Trophoblast cell (in vitro differentiated cells and primary cell): ENCODE results near the gene SYTL2.
A peak's percentile ranks its signal among the peaks of the same experiment; 100 is the strongest.

Source experiments
- DNase-seq, 2 donors: peaks; one replicate each; pipeline ENCODE4 v3.0.0-alpha.2; 2016
- H2AFZ ChIP-seq: 2 replicates; pipeline ENCODE4 v1.6.1; 2013; ENCODE audit warnings: low read length, moderate library complexity, mild to moderate bottlenecking; ENCODE audit not compliant: insufficient read depth, poor library complexity
- H2AK5ac ChIP-seq: 2 replicates; pipeline ENCODE4 v1.6.1; 2013; ENCODE audit warnings: mild to moderate bottlenecking, low read length
- H2BK120ac ChIP-seq: 2 replicates; pipeline ENCODE4 v1.6.1; 2013; ENCODE audit warnings: low read length, mild to moderate bottlenecking, moderate library complexity; ENCODE audit not compliant: insufficient read depth, poor library complexity
- H2BK12ac ChIP-seq: 2 replicates; pipeline ENCODE4 v1.6.1; 2013; ENCODE audit warnings: mild to moderate bottlenecking, low read length, moderate library complexity
- H2BK5ac ChIP-seq: 2 replicates; pipeline ENCODE4 v1.6.1; 2013; ENCODE audit warnings: low read length, low read depth, moderate library complexity, mild to moderate bottlenecking; ENCODE audit not compliant: poor library complexity
- H3K14ac ChIP-seq: 2 replicates; pipeline ENCODE4 v1.6.1; 2013; ENCODE audit warnings: mild to moderate bottlenecking, low read length
- H3K18ac ChIP-seq: 2 replicates; pipeline ENCODE4 v1.6.1; 2013; ENCODE audit warnings: mild to moderate bottlenecking, low read length
- H3K23ac ChIP-seq: 2 replicates; pipeline ENCODE4 v1.6.1; 2013; ENCODE audit warnings: low read length
- H3K27ac ChIP-seq: 2 replicates; pipeline ENCODE4 v1.5.1; 2013; ENCODE audit warnings: low read depth, mild to moderate bottlenecking, inconsistent platforms, low read length, moderate library complexity
- H3K27me3 ChIP-seq: 2 replicates; pipeline ENCODE4 v1.6.1; 2013; ENCODE audit warnings: inconsistent platforms, mild to moderate bottlenecking, low read length, moderate library complexity; ENCODE audit not compliant: insufficient read depth
- H3K36me3 ChIP-seq, 2 experiments: 1 replicate in 1 of 2; 2 replicates in 1 of 2; pipeline ENCODE4 v1.6.1; 2013; ENCODE audit warnings: low read length in 2 of 2, mild to moderate bottlenecking in 2 of 2, moderate library complexity in 1 of 2; ENCODE audit not compliant: insufficient read depth in 2 of 2, control insufficient read depth in 1 of 2
- H3K4ac ChIP-seq: 2 replicates; pipeline ENCODE4 v1.6.1; 2013; ENCODE audit warnings: low read depth, mild to moderate bottlenecking, low read length, moderate library complexity
- H3K4me1 ChIP-seq, 2 experiments: 1 replicate in 1 of 2; 2 replicates in 1 of 2; pipeline ENCODE4 v1.6.1; 2013; ENCODE audit warnings: low read length in 2 of 2, mild to moderate bottlenecking in 2 of 2, moderate library complexity in 1 of 2; ENCODE audit not compliant: insufficient read depth in 2 of 2, control insufficient read depth in 1 of 2
- H3K4me2 ChIP-seq: 2 replicates; pipeline ENCODE4 v1.6.1; 2013; ENCODE audit warnings: inconsistent platforms, mild to moderate bottlenecking, low read length, moderate library complexity
- H3K4me3 ChIP-seq: 2 replicates; pipeline ENCODE4 v1.5.1; 2013; ENCODE audit warnings: mild to moderate bottlenecking, low read depth, low read length, inconsistent platforms
- H3K79me1 ChIP-seq: one replicate; pipeline ENCODE4 v1.6.1; 2013; ENCODE audit warnings: low read length
- H3K79me2 ChIP-seq: 2 replicates; pipeline ENCODE4 v1.6.1; 2013; ENCODE audit warnings: low read length, mild to moderate bottlenecking; ENCODE audit not compliant: control insufficient read depth, insufficient read depth, poor library complexity
- H3K9ac ChIP-seq: 2 replicates; pipeline ENCODE4 v1.6.1; 2013; ENCODE audit warnings: mild to moderate bottlenecking, low read length
- H3K9me3 ChIP-seq: 2 replicates; pipeline ENCODE4 v1.6.1; 2013; ENCODE audit warnings: low read depth, mild to moderate bottlenecking, control low read depth, inconsistent platforms, low read length; ENCODE audit not compliant: insufficient read depth
- H4K12ac ChIP-seq: 2 replicates; pipeline ENCODE4 v1.6.1; 2013; ENCODE audit warnings: low read depth, mild to moderate bottlenecking, low read length, moderate library complexity
- H4K8ac ChIP-seq: 2 replicates; pipeline ENCODE4 v1.6.1; 2013; ENCODE audit warnings: low read depth, mild to moderate bottlenecking, low read length, moderate library complexity
- H4K91ac ChIP-seq: one replicate; pipeline ENCODE4 v1.6.1; 2013; ENCODE audit warnings: low read depth, mild to moderate bottlenecking, low read length, moderate library complexity
- WGBS: extraction: QIAGEN DNeasy Blood & Tissue Kit; methylation state at CpG from one replicate; pipeline ENCODE4 v1.1.7; 2013; ENCODE audit warnings: missing lambda C conversion rate; ENCODE audit not compliant: insufficient read length, insufficient coverage; ENCODE audit errors: extremely low coverage; 5-methylcytosine and 5-hydroxymethylcytosine counted together

Gene SYTL2

DNA sequence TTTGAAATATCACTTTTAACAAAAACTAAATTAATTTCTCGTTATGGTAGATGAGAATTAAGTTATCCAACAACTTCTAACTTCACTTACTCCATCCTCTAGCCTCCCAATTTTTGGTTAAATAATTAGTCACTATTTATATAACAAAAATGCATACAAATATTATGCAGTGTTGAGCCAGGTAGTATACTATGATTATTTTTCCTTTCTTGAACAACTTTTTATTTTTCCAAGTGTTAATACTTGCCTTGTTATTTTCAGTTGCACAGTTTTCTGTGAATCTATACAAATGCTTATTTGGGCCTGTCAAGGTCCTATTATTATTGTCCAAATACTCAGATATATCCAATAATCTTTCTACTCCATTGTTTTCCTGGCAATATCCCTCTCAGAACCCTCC lies 24.3 kb upstream of the SYTL2 start:
- Histone ChIP-seq H3K9me3 (no peaks in the 10 kb centered on the region), H3K14ac (no peak overlapping the region), H3K4me1 (no peaks in the 10 kb centered on the region), H2BK120ac (no peak overlapping the region), H4K12ac (no peak overlapping the region), H3K18ac (no peak overlapping the region), H3K9ac (no peak overlapping the region), H3K27ac (no peak overlapping the region), H3K4me2 (no peak overlapping the region), H2AFZ (no peak overlapping the region), H3K4ac (no peak overlapping the region), H3K79me1 (no peaks in the 10 kb centered on the region), H3K27me3 (no peaks in the 10 kb centered on the region), H4K91ac (no peak overlapping the region), H3K79me2 (no peaks in the 10 kb centered on the region), H2AK5ac (no peak overlapping the region), H3K36me3 (no peaks in the 10 kb centered on the region), H4K8ac (no peak overlapping the region), H3K4me3 (no peak overlapping the region), H2BK5ac (no peak overlapping the region), H3K23ac (no peak overlapping the region), H2BK12ac (no peak overlapping the region)
- DNase-seq: no peak
- no CpG with 5 or more reads among the region's 1 CpG for WGBS

GRCh38 chr11:85831050-85831449 lies 20.1 kb upstream of the SYTL2 start:
- H3K27ac ChIP-seq: no peak overlapping the region
- no peak overlapping the region for H3K4me3 ChIP-seq
- H3K9ac ChIP-seq: no peak overlapping the region
- peaks cover 2% of the 10 kb centered on the region for H3K79me1 ChIP-seq
- H4K12ac ChIP-seq: no peak overlapping the region
- H3K4ac ChIP-seq: no peak overlapping the region
- no peak overlapping the region for H2BK12ac ChIP-seq
- H3K4me2 ChIP-seq: no peak overlapping the region
- no peak overlapping the region for H3K18ac ChIP-seq
- no peak overlapping the region for H2AK5ac ChIP-seq
- H2BK120ac ChIP-seq: no peak overlapping the region
- H4K91ac ChIP-seq: no peak overlapping the region
- H2BK5ac ChIP-seq: no peak overlapping the region
- H3K9me3 ChIP-seq: no peaks in the 10 kb centered on the region
- no peak overlapping the region for H3K23ac ChIP-seq
- no peak overlapping the region for H3K14ac ChIP-seq
- no peaks in the 10 kb centered on the region for H3K27me3 ChIP-seq
- no peaks in the 10 kb centered on the region for H3K79me2 ChIP-seq
- no peak overlapping the region for H4K8ac ChIP-seq
- peaks cover 11 to 13% of the 10 kb centered on the region in 2 experiments for H3K4me1 ChIP-seq
- no peak overlapping the region for H2AFZ ChIP-seq
- DNase-seq: no peak
- no peaks in the 10 kb centered on the region for H3K36me3 ChIP-seq

DNA sequence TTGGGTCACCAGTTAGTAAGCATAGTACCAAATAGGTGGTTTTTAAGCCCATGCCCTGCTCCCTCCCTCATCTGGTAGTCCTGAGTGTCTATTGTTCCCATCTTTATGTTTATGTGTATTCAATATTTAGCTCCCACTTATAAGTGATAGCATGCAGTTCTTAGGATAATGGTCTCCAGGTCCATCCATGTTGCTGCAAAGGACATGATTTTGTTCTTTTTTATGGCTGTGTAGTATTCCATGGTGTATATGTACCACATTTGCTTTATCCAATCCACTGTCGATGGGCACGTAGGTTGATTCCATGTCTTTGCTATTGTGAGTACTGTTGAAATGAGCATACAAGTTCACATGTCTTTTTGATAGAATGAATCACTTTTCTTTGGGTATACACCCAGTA lies 18.2 kb upstream of the SYTL2 start:
- no peak overlapping the region for H2AK5ac ChIP-seq
- H2BK5ac ChIP-seq: no peak overlapping the region
- no peaks in the 10 kb centered on the region for H3K9me3 ChIP-seq
- H3K79me2 ChIP-seq: no peaks in the 10 kb centered on the region
- no CpG with 5 or more reads among the region's 2 CpGs for WGBS
- H3K27me3 ChIP-seq: no peaks in the 10 kb centered on the region
- no peak overlapping the region for H3K23ac ChIP-seq
- no peak overlapping the region for H3K27ac ChIP-seq
- no peak overlapping the region for H4K12ac ChIP-seq
- no peak overlapping the region for H3K18ac ChIP-seq
- peaks cover 11 to 13% of the 10 kb centered on the region in 2 experiments for H3K4me1 ChIP-seq
- H4K8ac ChIP-seq: no peak overlapping the region
- no peak overlapping the region for H3K9ac ChIP-seq
- H3K14ac ChIP-seq: no peak overlapping the region
- no peak overlapping the region for H2BK120ac ChIP-seq
- H3K36me3 ChIP-seq: no peaks in the 10 kb centered on the region
- no peak overlapping the region for H2BK12ac ChIP-seq
- H2AFZ ChIP-seq: no peak overlapping the region
- no peak overlapping the region for H4K91ac ChIP-seq
- DNase-seq: no peak
- no peak overlapping the region for H3K4me2 ChIP-seq
- H3K79me1 ChIP-seq: peaks cover 2% of the 10 kb centered on the region
- H3K4ac ChIP-seq: no peak overlapping the region
- H3K4me3 ChIP-seq: no peak overlapping the region

- no peaks in the 10 kb centered on the region for H3K36me3 ChIP-seq
- no peak for DNase-seq
- no peak overlapping the region for H3K23ac ChIP-seq
- H3K18ac ChIP-seq: no peak overlapping the region
- H3K27ac ChIP-seq: no peak overlapping the region
- H3K4me3 ChIP-seq: no peak overlapping the region
- H2BK120ac ChIP-seq: no peak overlapping the region
- H3K9me3 ChIP-seq: no peaks in the 10 kb centered on the region
- no peak overlapping the region for H2AFZ ChIP-seq
- H3K9ac ChIP-seq: no peak overlapping the region
- no peak overlapping the region for H4K12ac ChIP-seq
- WGBS: no CpG with 5 or more reads among the region's 1 CpG
- no peaks in the 10 kb centered on the region for H3K27me3 ChIP-seq
- peaks cover 11 to 13% of the 10 kb centered on the region in 2 experiments for H3K4me1 ChIP-seq
- H3K79me1 ChIP-seq: peaks cover 2% of the 10 kb centered on the region
- peak overlapping the region; percentile 77 for H2BK12ac ChIP-seq
- H4K91ac ChIP-seq: no peak overlapping the region
- H2BK5ac ChIP-seq: no peak overlapping the region
- H2AK5ac ChIP-seq: no peak overlapping the region
- no peak overlapping the region for H3K4ac ChIP-seq
- H3K4me2 ChIP-seq: no peak overlapping the region
- no peaks in the 10 kb centered on the region for H3K79me2 ChIP-seq
- no peak overlapping the region for H4K8ac ChIP-seq
- H3K14ac ChIP-seq: no peak overlapping the region
These were observed 17.7 kb upstream of the SYTL2 start for GRCh38 chr11:85828640-85828978.
